ENCODE measurements around the gene DNAH9.
A peak's percentile ranks its signal among the peaks of the same experiment; 100 is the strongest.

Gene DNAH9

DNA sequence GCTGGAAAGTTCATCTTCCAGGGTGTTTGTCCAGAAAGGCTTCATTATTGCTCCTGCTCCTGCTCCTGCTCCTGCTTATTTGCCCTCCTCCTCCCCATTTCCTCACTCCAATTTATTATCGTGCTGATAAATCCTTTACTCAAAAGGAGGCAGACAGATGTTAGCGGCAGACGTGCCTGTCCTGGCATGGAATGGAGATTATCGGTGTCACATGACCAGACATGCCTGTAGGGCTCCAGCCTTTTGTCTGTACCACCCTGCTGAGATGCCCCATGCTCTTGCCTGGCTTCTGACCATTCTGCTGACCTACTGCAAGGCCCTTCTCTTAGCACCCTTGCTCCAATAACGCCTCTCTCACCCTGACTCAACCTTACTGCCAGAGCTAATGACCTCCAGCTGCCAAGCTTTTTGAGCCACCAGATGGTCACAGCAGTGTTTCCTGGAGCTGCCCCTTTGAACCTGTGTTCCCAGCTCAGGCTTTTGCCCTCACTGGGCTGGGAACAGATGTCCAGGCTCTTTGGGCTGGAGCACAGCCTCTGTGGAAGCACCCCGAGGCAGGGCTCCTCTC is 12.8 kb downstream of the DNAH9 start:
- no peak for DNase-seq (ENCODE audit: low read depth in 2 of 2)

DNA sequence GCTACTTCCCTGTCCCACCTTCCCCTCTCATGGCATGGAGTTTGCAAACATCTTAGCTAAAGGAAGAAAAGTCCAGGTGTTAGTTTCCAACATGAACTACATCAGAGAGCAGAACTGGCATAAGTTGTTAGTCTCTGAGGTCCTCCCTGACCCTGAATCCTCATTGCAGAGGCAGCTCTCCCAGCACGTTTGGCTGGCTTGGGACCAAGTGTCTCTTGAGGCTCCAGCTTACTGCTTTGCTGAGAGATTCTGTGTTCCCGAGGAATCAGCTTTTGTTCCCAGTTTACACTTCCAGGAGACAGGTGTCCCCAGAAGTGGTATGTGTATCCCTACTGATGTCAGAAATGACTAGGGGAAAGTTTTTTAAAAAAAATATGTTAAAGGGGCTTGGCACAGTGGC is 14.7 kb downstream of the DNAH9 start:
- DNase-seq (ENCODE audit: low read depth in 2 of 2), result no peak

DNA sequence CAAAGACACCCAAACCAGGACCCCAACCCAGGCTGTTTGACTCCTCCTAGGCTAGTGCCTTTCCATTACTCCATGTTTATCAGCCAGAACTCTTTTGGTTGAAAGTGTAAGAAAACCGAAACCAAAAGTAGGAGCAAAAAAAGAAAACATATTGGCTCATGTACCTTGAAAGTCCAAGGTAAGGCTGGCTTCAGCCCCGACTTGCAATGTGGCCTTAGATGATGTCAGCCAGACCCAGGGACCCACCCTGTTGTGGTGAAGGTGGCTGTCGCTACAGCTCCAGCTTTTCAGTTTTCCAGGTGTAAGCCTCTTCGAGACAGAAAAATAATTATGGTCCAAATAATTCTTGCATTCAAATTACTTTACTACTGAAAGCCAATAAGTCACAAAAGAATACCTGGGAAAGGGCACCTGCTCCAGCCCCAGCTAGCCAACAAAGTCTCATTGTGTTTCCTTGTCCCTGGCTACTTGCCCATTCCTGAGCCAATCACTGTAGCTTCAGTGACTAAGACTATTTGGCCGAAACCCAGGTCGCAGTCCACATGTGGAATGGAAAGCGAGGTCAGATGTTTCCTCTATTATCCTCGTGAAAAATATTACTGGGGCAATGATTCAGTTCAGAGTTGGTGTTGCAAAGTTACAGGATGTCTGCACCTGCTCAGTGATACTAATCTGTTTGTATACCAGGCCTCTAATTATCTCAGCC is 20.7 kb downstream of the DNAH9 start:
- no peak for DNase-seq (ENCODE audit: low read depth in 2 of 2)

GRCh38 chr17:11622492-11622891 is 24.2 kb downstream of the DNAH9 start:
- DNase-seq (ENCODE audit: low read depth in 2 of 2), result no peak

DNA sequence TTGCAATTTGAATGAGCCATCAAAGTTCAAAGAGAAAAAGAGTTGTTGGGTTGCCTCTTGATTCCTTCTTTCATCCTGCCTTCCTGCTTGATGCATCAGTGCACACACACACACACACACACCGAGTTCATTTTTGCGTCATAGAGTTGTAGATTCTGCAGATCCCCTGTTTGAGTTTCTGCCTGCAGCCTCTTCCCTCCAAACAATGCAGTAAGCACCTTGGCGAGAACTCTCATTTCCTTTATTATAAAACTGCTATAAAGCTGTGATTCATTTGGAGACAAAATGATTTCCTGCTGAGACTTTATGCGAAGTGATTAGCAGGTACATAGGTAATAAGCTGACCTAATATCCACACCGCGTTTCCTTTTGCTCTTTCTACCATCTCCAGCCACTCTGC is 26.7 kb downstream of the DNAH9 start:
- no peak for DNase-seq (ENCODE audit: low read depth in 2 of 2)

DNA sequence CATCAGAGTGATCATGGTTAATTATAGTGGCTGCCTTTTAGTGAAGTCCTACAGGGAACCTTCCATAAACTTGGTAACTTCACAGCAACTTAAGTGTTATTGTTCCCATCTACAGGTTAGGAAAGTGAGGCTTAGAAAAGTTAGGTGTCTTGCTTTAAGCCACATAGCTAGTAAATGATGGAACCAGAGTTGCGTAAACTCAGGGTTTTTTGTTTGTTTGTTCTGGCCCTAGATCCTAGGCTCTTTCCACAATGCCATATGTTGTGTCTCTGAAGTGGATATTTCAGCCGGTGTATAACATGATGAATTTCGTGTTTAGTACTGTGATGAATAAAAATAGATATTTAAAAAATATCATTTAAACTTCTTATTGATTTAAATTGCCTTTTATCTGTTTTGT is 27.6 kb downstream of the DNAH9 start:
- DNase-seq (ENCODE audit: low read depth in 2 of 2), result no peak

DNA sequence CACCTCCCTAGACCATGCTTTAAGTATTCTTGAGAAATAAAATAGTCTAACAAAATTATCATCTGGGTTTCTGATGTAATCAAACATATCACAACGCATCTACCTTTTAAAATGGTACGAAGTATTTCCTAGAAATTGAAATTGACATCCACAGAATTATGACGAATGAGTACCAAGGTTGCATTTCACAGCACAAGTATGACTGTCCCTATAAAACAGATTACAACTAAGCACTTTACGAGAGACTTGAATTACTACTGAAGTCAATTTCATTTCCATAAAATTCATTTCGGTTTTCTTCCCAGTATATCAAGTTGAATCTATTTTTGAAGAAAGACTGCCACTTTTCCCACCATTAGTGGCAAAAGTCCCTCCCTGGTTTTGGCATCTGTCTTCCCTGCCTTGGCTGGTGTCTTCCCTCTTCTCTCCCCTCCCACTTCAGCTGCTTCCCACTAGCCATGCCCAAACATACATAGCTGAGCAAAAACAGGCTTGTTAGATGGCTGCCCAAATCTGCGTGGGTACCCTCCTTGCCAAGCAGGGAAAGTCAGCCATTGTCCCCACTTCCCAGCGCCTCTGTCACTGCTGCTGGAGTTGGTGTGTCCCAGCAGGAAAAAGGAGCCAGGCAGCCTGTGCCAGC is 29.2 kb downstream of the DNAH9 start:
- DNase-seq (ENCODE audit: low read depth in 2 of 2), result no peak

DNA sequence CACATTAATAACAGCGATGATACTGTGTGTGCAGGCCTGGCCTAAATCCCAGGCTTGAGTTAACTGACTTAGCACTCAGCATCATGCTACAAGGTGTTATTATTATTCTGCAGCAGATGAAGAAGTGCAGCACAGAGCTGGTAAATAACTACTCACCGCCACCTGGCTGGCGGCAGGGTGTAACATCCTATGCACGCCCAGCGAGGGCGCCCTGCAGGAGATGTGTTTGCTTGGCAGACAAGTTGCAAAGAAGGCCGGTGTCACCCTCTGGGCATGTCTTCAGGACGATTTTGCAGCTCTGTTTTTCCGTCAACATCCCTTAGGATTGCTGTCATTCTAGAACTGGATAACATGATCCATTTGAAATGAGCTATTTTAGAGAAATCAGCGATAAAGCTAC is 30.1 kb downstream of the DNAH9 start:
- no peak for DNase-seq (ENCODE audit: low read depth in 2 of 2)

GRCh38 chr17:11628831-11629230 is 30.6 kb downstream of the DNAH9 start:
- no peak for DNase-seq (ENCODE audit: low read depth in 2 of 2)

- DNase-seq (ENCODE audit: low read depth in 2 of 2), result no peak
These were observed 38.5 kb downstream of the DNAH9 start for GRCh38 chr17:11636771-11637170.

- DNase-seq (ENCODE audit: low read depth in 2 of 2), result no peak
These were observed 39.5 kb downstream of the DNAH9 start for GRCh38 chr17:11637796-11638195.

DNA sequence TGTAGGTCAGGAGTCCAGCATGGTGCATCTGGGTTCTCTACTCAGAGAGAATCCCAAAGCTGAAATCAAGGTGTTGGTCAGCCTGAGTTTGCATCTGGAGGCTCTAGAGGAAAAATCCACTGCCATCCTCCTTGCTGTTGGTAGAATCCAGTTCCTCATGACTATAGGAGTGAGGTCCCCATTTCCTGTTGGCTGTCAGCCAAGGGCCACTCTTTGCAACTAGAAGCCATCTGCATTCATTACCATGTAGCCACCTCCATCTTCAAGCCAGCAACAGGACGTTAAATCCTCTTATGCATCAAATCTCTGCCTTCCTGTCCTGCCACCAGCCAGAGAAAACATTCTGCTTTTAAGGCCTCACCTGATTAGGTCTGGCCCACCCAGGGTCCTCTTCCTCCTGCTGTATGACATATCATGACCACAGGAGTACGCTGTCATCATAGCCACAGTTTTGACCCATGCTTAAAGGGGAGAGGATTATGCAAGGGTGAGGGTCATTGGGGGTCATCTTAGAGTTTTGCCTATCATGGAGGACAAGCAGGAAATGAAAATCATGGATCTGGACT is 40.5 kb downstream of the DNAH9 start:
- no peak for DNase-seq (ENCODE audit: low read depth in 2 of 2)

- no peak for DNase-seq (ENCODE audit: low read depth in 2 of 2)
These were observed 41.6 kb downstream of the DNAH9 start for GRCh38 chr17:11639736-11640462.

GRCh38 chr17:11640463-11640814 is 42.2 kb downstream of the DNAH9 start:
- DNase-seq (ENCODE audit: low read depth in 2 of 2), result no peak

GRCh38 chr17:11641521-11642275 is 43.4 kb downstream of the DNAH9 start:
- DNase-seq (ENCODE audit: low read depth in 2 of 2), result no peak

DNA sequence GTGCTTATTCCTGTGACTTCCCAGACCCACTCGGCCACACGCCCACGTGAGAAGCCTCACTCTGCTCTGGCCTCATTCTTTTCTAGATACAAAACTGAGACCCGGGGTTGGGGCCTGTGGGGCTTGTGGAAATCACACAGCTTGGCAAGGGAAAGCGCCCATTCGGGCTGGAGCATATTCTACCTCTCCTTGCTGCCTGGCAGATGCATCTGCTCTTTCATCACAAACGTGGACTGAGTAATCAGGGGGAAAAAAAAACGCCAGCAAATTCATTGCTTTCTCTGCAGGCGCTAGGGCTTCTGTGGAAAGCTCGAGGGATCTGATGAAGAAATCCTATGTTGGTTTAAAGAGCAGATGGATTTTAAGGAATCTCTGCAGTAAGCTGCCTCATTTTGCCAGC is 44.4 kb downstream of the DNAH9 start:
- DNase-seq (ENCODE audit: low read depth in 2 of 2), result no peak

GRCh38 chr17:11643851-11644250 is 45.6 kb downstream of the DNAH9 start:
- DNase-seq (ENCODE audit: low read depth in 2 of 2), result no peak

GRCh38 chr17:11644265-11645212 is 46.3 kb downstream of the DNAH9 start:
- peak; percentile 5 to 14 for DNase-seq (ENCODE audit: low read depth in 2 of 2)

GRCh38 chr17:11645426-11645825 is 47.2 kb downstream of the DNAH9 start:
- no peak for DNase-seq (ENCODE audit: low read depth in 2 of 2)

DNA sequence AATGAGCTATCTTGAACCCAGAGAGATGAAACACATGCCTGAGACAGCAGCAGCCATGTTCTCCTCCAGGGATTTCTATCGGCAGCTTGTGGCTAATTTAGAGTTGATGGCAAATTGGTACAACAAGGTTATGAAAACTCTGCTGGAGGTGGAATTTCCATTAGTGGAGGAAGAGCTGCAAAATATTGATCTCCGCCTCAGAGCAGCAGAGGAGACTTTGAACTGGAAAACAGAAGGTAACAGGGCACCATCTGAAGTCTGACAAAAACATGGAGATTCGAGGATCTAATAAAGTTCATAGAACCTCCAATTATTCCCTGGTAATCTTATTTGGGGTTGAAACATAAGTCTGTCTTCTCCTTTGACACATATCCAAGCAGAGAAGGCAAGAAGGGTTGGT is 52.8 kb downstream of the DNAH9 start:
- no peak for DNase-seq (ENCODE audit: low read depth in 2 of 2)

GRCh38 chr17:11668618-11669017 is 70.3 kb downstream of the DNAH9 start:
- DNase-seq (ENCODE audit: low read depth in 2 of 2), result no peak
